HepG2 (cell line): ENCODE results near the gene PSKH1. TPM values are rescaled to one million over a fixed set of nuclear protein-coding genes. Genes with fewer than 3 reads are reported as not detected.

ENCODE experiments used
- GATAD1 ChIP-seq: IDR thresholded peaks from 2 replicates; pipeline ENCODE4 v1.6.1; 2016; ENCODE audit warnings: missing genetic modification reagents, missing compliant biosample characterization
- HIVEP1 ChIP-seq: sonication (generic); formaldehyde crosslinking; IDR thresholded peaks from 2 replicates; pipeline ENCODE4 v1.4.0; 2020; ENCODE audit warnings: mild to moderate bottlenecking, missing genetic modification reagents
- HOXA3 ChIP-seq: sonication (generic); formaldehyde crosslinking; IDR thresholded peaks from 2 replicates; pipeline ENCODE4 v1.5.0; 2020; ENCODE audit warnings: missing genetic modification reagents
- KDM5A ChIP-seq: fragments of 200-600 bp; sonication (generic); IDR thresholded peaks from 2 replicates; pipeline ENCODE4 v1.7.0; 2018; ENCODE audit warnings: antibody characterized with exemption, mild to moderate bottlenecking, low read length, borderline replicate concordance
- NCOA5 ChIP-seq: sonication (generic); formaldehyde crosslinking; IDR thresholded peaks from 2 replicates; pipeline ENCODE4 v1.4.0; 2020; ENCODE audit warnings: missing genetic modification reagents
- RAD21 ChIP-seq: fragments of 450-650 bp; formaldehyde crosslinking; IDR thresholded peaks from 2 replicates; pipeline ENCODE4 v1.5.0; 2020; ENCODE audit warnings: mild to moderate bottlenecking
- REXO4 ChIP-seq: sonication (generic); formaldehyde crosslinking; IDR thresholded peaks from 2 replicates; pipeline ENCODE4 v1.8.0; 2022; ENCODE audit warnings: missing genetic modification reagents, mild to moderate bottlenecking, borderline replicate concordance
- YEATS4 ChIP-seq: sonication (generic); formaldehyde crosslinking; IDR thresholded peaks from 2 replicates; pipeline ENCODE4 v1.4.0; 2020; ENCODE audit warnings: missing genetic modification reagents, borderline replicate concordance
- ZBTB7A ChIP-seq: sonication (generic); formaldehyde crosslinking; IDR thresholded peaks from 2 replicates; pipeline ENCODE4 v1.8.0; 2022; ENCODE audit warnings: mild to moderate bottlenecking, missing genetic modification reagents
- ZFAT ChIP-seq: sonication (generic); formaldehyde crosslinking; conservative IDR thresholded peaks from 2 replicates; pipeline ENCODE4 v1.8.1; 2023; ENCODE audit warnings: missing genetic modification reagents, inconsistent platforms
- ZHX2 ChIP-seq, 2 experiments: sonication (generic) in 1 of 2; formaldehyde crosslinking in 1 of 2; IDR thresholded peaks; 2 replicates each; pipeline versions ENCODE4 v1.6.1 to v1.9.0; 2014 to 2022; ENCODE audit warnings: antibody characterized with exemption in 1 of 2, borderline replicate concordance in 1 of 2, inconsistent platforms in 1 of 2, low read depth in 1 of 2, missing genetic modification reagents in 1 of 2
- ZKSCAN5 ChIP-seq: sonication (generic); formaldehyde crosslinking; IDR thresholded peaks from 2 replicates; pipeline ENCODE4 v1.5.1; 2020; ENCODE audit warnings: mild to moderate bottlenecking, missing genetic modification reagents
- ZNF646 ChIP-seq: sonication (generic); formaldehyde crosslinking; IDR thresholded peaks from 2 replicates; pipeline ENCODE4 v1.9.0; 2021; ENCODE audit warnings: mild to moderate bottlenecking, missing genetic modification reagents
- ZNF766 ChIP-seq: sonication (generic); formaldehyde crosslinking; IDR thresholded peaks from 2 replicates; pipeline ENCODE4 v1.5.0; 2020; ENCODE audit warnings: missing genetic modification reagents, borderline replicate concordance
- ZZZ3 ChIP-seq: sonication (generic); formaldehyde crosslinking; IDR thresholded peaks from 2 replicates; pipeline ENCODE4 v1.4.0; 2020; ENCODE audit warnings: missing genetic modification reagents, mild to moderate bottlenecking, borderline replicate concordance
- polyA plus RNA-seq, 8 experiments: library from polyadenylated mRNA; depleted of rRNA in 3 of 8; stranded (reverse) in 7 of 8; unstranded in 1 of 8; fragments of >200 nt; fragmentation: Illumina TruSeq in 4 of 8; extraction: Trizol in 4 of 8; gene quantifications; 2 replicates each; pipeline versions ENCODE4 v1.2.1 to v1.2.3, GENCODE V29; 2011 to 2016; ENCODE audit warnings: low read depth in 4 of 8, missing spikeins in 1 of 8, mixed read lengths in 1 of 8; ENCODE audit not compliant: insufficient read depth in 1 of 8
- total RNA-seq, 5 experiments: library from RNA; depleted of rRNA; stranded (reverse); fragments of >200 nt; fragmentation: Illumina TruSeq; extraction: Trizol; gene quantifications; 2 replicates each; pipeline ENCODE4 v1.2.3, GENCODE V29; 2016; ENCODE audit warnings: low read depth in 1 of 5

The PSKH1 gene
- total and polyA plus RNA-seq, 2 of the 13 experiments (the other 11 are each of a cell fraction or from before 2014, with no cell fraction given) = 8.4 to 19.1 TPM

- TF ChIP-seq ZNF646 (CRISPR knock-in tag) (peak; percentile 28; the same call in 1 of the 2 replicates), HIVEP1 (CRISPR knock-in tag) (peak; percentile 87), GATAD1 (CRISPR knock-in tag) (peak; percentile 22; the same call in 1 of the 2 replicates), ZZZ3 (CRISPR knock-in tag) (no peak), ZKSCAN5 (CRISPR knock-in tag) (0 out of 2 replicates have a peak, but pooled peaks have one; percentile 24), YEATS4 (CRISPR knock-in tag) (peak; percentile 12; the same call in 1 of the 2 replicates), ZBTB7A (peak; percentile 71; the same call in 1 of the 2 replicates), ZFAT (CRISPR knock-in tag) (peak; percentile 24; the same call in 1 of the 2 replicates), HOXA3 (CRISPR knock-in tag) (no peak), ZNF766 (peak; percentile 9; the same call in 1 of the 2 replicates), ZHX2 (IDR thresholded peaks at IDR 0.05; ENCODE audit: low read depth) (no peak; the same call in 1 of the 2 replicates), ZHX2 (CRISPR knock-in tag; IDR thresholded peaks at IDR 0.05; ENCODE audit: borderline replicate concordance) (peak; percentile 56; the same call in 1 of the 2 replicates), REXO4 (0 out of 2 replicates have a peak, but pooled peaks have one; percentile 62), NCOA5 (CRISPR knock-in tag) (no peak), RAD21 (CRISPR knock-in tag) (peak; percentile 11; the same call in 1 of the 2 replicates), KDM5A (peak; percentile 13; the same call in 1 of the 2 replicates)
These were observed 45.8 kb upstream of the PSKH1 start, which contains the start of gene CENPT (continued) for GRCh38 chr16:67847064-67847861.
